Measurements from ENCODE around the gene LNPK.

- TF ChIP-seq CTCF (IDR thresholded peaks at IDR 0.05): no peak
- TF ChIP-seq POLR2A (IDR thresholded peaks at IDR 0.05): no peak
- TF ChIP-seq EP300 (IDR thresholded peaks at IDR 0.05): no peak
Measured at GRCh38 chr2:175984846-175985245, 17.2 kb downstream of the LNPK start.

Data from ovary (tissue), 3 donors.